ENCODE results near the gene REP15.

- TF ChIP-seq CTCF (IDR thresholded peaks at IDR 0.05) (no peak), POLR2AphosphoS5 (IDR thresholded peaks at IDR 0.05; ENCODE audit: low read depth, low read length) (no peak)
Observed at GRCh38 chr12:27711317-27711682, 15.1 kb downstream of the REP15 start.

Measured in Panc1 (cell line).